ENCODE results near the gene GUCA1A.
"Not testable (repeated sequence)": the region's sequence is repeated elsewhere in the genome, so short reads cannot be mapped to it uniquely, and the experiment has no call there.

The GUCA1A gene

GRCh38 chr6:42147138-42147562 lies 26.0 kb upstream of the GUCA1A start:
- DNase-seq (ENCODE audit: low read depth in 2 of 2) = no peak
- TF ChIP-seq, protein P1, sequence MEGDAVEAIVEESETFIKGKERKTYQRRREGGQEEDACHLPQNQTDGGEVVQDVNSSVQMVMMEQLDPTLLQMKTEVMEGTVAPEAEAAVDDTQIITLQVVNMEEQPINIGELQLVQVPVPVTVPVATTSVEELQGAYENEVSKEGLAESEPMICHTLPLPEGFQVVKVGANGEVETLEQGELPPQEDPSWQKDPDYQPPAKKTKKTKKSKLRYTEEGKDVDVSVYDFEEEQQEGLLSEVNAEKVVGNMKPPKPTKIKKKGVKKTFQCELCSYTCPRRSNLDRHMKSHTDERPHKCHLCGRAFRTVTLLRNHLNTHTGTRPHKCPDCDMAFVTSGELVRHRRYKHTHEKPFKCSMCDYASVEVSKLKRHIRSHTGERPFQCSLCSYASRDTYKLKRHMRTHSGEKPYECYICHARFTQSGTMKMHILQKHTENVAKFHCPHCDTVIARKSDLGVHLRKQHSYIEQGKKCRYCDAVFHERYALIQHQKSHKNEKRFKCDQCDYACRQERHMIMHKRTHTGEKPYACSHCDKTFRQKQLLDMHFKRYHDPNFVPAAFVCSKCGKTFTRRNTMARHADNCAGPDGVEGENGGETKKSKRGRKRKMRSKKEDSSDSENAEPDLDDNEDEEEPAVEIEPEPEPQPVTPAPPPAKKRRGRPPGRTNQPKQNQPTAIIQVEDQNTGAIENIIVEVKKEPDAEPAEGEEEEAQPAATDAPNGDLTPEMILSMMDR (IDR thresholded peaks at IDR 0.05; ENCODE audit: low read depth, low read length) = no peak
- no peak overlapping the region for H3K4me3 ChIP-seq (replicated peaks in 1 of 2; ENCODE audit: low read depth in 2 of 2, low read length in 2 of 2)

DNA sequence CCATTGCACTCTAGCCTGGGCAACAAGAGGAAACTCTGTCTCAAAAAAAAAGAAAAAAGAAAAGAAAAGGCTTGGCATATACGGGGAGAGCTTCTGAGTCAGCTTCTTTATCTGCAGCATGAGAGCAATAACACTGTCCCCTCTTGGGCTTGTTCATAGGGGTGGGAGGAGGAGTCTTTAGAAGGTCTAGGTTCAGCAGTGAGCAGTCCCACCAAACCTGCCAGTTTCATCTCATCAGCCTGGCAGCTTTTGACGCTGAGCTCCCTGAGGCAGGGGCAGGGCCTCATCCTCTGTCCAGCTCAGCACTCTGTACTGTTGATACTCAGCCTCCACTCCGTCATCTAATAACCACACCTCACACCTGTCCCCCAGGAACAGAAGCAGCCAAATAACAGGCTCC lies 25.1 kb upstream of the GUCA1A start:
- no peak overlapping the region for H3K4me3 ChIP-seq (replicated peaks in 1 of 2; ENCODE audit: low read depth in 2 of 2, low read length in 2 of 2)
- peak; percentile 35 to 64 for DNase-seq (ENCODE audit: low read depth in 2 of 2)
- TF ChIP-seq, protein P1 (IDR thresholded peaks at IDR 0.05; ENCODE audit: low read depth, low read length) = no peak

GRCh38 chr6:42150254-42150653 lies 22.9 kb upstream of the GUCA1A start:
- DNase-seq (ENCODE audit: low read depth in 2 of 2) = no peak
- no peak overlapping the region for H3K4me3 ChIP-seq (replicated peaks in 1 of 2; ENCODE audit: low read depth in 2 of 2, low read length in 2 of 2)
- TF ChIP-seq, protein P1 (IDR thresholded peaks at IDR 0.05; ENCODE audit: low read depth, low read length) = no peak

- no peak overlapping the region for H3K4me3 ChIP-seq (replicated peaks in 1 of 2; ENCODE audit: low read depth in 2 of 2, low read length in 2 of 2)
- DNase-seq (ENCODE audit: low read depth in 2 of 2) = no peak
- TF ChIP-seq, protein P1 (IDR thresholded peaks at IDR 0.05; ENCODE audit: low read depth, low read length) = no peak
These were observed 21.1 kb upstream of the GUCA1A start for GRCh38 chr6:42152024-42152423.

DNA sequence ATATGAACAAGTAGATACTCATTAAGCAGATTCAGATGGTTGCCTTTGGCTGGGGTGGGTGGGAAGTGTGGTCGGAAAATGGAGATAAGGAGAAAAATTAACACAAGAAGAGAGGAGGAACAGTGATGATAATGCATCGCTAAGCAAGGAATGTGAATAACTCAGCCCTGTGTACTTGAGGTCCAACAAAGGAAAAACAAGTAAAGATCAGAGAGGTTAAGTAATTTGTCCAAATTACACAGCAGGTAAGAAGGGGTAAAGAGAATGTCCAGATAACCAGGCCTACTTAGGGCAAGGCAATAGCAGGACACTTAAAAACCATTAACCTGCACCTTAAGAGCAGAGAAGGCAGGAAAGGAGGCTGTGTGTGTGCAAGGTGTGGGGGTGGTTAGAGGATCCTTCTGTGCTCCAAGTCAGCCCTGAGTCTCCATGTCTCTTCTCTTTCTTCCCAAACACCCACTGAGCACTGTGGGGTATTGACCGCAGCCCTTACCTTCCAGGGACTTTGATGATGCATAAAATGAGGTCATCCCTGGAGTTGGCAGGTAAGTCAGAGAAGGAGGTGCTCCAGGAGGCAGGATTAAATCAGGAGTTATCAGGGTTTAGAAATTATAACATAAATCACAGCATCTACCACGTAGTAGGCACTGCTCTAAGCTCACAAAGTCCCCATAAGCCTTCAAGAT lies 20.5 kb upstream of the GUCA1A start:
- not testable (repeated sequence) for DNase-seq (ENCODE audit: low read depth in 2 of 2); H3K4me3 ChIP-seq (replicated peaks in 1 of 2; ENCODE audit: low read depth in 2 of 2, low read length in 2 of 2)

DNA sequence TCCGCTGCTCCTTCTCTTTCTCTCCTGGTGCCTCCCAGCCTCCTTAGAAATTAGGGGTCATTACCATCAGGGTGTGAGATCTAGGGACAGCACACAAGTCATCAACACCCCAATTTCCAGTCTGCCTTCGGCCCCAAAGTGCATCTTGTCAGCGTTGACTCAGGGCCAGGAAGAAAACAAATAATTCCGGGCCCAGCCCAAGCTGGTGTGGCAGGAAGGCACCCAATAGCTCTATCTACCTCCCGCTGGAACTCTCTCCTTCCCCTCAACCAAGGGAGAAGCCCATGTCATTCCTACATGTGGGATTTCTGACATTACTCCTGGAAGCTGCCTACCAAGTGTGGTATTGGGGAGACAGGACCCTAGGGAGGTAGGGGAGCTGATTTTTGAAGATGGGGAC lies 19.2 kb upstream of the GUCA1A start:
- no peak overlapping the region for H3K4me3 ChIP-seq (replicated peaks in 1 of 2; ENCODE audit: low read depth in 2 of 2, low read length in 2 of 2)
- TF ChIP-seq, protein P1 (IDR thresholded peaks at IDR 0.05; ENCODE audit: low read depth, low read length) = no peak
- no peak for DNase-seq (ENCODE audit: low read depth in 2 of 2)

GRCh38 chr6:42154461-42155209 lies 18.5 kb upstream of the GUCA1A start:
- no peak for DNase-seq (ENCODE audit: low read depth in 2 of 2)
- TF ChIP-seq, protein P1 (IDR thresholded peaks at IDR 0.05; ENCODE audit: low read depth, low read length) = no peak
- H3K4me3 ChIP-seq (replicated peaks in 1 of 2; ENCODE audit: low read depth in 2 of 2, low read length in 2 of 2) = no peak overlapping the region
